Hematopoietic multipotent progenitor cell (in vitro differentiated cells): Measurements from ENCODE around the gene SEC61B. TPM values are rescaled to one million over a fixed set of nuclear protein-coding genes. Genes with fewer than 3 reads are reported as not detected.
"Not testable (repeated sequence)": the region's sequence is repeated elsewhere in the genome, so short reads cannot be mapped to it uniquely, and the experiment has no call there.

Experiments
- DNase-seq, 3 donors: peaks; one replicate each; pipeline ENCODE4 v3.0.0-alpha.2; 2011 to 2015; ENCODE audit warnings: low read depth in 2 of 3, low spot score in 2 of 3
- total RNA-seq: library from RNA; depleted of rRNA; stranded (reverse); fragments of >200 nt; gene quantifications from one replicate; pipeline ENCODE4 v1.2.3, GENCODE V29; 2012

SEC61B gene
- total RNA-seq, 1 donor, result 88.1 TPM

DNA sequence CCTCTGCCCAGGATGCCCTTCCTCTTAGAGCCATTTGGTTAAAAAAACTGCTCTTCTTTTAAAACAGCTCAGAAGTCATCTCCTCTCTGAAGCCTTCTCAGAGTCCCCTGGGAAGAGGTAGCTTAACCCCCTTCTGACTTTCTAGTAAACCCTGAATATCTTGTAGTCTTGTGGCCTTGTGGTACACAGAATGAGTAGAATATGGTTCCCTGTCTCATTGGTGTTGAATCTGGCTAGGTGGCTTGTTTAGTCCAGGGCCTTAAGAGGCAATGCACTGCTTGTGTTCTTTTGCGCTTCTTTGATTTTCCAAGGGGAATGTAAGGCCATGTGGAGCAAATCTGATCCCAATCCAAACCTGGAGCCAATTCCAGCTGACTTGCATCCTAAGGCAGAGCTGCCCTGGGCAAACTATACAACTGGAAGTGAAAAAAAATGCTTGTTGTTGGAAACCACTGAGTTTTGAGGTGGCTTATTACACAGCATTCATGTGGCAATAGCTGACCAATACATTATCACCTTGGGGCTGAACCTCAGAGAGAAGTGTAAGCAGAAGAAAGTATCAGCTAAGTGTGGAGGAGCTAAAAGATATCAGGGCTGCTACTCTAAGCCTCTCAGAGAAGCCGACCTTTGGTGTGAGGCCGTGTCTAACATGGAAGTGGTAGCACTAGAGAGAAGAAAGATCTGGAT, 31.3 kb upstream of the SEC61B start:
- no peak for DNase-seq

DNA sequence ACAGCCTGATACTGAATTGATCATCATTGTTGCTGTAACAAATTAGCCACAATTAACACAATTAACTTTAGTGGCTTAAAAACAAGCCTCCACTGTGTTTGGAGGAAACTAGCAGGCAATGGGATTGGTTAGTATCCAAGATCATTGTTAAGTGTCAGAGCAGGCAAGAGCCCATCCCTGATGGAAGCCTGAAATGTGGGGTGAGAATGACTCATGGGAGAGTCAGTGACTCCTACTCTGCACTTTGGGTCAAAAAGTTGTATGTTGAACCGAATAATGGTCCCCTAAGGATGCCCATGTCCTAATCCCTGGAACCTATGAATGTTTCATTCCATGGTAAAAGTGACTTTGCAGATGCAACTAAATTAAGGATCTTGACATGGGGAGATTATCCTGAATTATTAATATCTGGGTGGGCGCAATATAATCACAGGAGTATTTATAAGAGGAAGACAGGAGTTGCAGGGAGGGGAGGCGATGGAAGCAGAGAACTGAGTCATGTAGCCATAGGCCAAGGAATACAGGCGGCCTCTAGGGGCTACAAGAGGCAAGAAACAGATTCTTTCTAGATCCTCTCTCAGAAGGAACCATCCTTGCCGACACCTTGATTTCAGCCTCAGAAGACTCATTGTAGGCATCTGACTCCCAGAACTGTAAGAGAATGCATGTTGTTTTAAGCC, 29.2 kb upstream of the SEC61B start:
- peak in 1 of 3 donors; percentile 16 for DNase-seq

DNA sequence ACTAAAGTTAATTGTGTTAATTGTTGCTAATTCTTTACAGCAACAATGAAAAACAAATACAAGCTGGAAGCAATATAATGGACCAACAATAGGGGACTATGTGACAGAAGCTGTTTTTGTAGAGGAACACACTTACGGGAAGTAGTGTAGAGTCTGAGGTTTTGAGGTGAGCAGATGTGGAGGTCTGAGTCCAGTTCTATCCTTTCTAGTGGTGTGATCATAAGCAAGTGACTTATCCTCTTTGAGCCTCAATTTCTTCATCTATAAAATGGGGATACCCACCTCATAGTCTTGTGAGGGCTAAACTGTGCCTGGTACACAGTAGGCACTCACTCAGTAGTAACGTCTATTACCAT, 28.6 kb upstream of the SEC61B start:
- DNase-seq, result peak in 1 of 3 donors; percentile 21

DNA sequence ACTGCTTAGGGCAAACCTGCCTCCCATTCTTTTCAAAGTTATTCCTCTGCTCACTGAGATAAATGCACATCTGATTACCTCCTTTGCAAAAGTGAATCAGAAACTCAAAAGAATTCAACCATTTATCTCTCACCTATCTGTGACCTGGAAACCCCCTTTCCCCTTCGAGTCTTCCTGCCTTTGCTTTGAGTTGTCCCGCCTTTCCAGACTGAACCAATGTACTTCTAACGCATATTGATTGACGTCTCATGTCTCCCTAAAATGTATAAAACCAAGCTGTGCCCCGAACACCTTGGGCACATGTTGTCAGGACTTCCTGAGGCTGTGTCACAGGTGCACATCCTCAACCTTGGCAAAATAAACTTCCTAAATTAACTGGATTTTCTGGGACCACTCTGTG, 25.6 kb upstream of the SEC61B start:
- DNase-seq, result not testable (repeated sequence)

DNA sequence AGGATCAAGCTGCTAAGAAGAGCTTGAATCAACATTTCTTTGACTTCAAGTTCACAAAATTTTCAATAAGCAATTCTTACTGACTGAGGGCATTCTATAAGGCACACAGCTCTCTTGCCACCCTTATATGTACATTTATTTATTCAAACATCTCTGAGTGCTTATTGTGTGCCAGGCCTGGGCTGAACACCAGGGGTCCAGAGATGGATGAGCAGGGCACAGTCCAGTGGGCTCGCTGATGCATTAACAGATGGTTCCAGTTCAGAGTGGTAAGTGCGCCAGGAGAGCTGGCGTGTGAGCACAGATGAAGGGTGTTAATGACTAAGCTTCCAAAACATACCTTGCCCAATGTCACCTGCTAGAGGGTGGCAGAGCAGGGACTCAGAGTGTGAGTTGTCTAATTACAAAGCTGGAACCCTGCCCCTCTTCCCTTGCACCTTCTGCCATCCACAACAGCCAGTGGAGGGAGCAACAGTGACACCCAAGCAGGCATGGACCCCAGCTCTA, 24.9 kb upstream of the SEC61B start:
- DNase-seq, result no peak

DNA sequence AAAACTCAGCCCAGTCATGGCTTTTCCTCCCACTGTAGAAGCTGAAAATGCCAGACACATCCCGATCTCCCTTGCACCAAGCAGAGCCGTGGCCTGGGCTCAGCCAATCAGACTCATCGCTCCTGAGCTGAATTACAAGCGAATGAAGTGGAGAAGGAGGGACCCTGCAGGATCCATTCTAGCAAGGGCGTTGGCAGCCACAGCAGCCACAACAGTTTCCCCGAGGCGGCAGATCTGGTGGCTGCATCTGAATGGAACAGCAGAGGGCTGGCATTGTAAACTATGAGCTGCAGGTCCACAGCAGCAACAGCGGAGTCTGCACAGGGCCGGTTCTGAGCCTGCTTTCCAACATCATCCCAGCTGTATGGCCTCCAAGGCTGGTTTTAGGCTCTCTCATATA, 24.1 kb upstream of the SEC61B start:
- DNase-seq, result no peak

DNA sequence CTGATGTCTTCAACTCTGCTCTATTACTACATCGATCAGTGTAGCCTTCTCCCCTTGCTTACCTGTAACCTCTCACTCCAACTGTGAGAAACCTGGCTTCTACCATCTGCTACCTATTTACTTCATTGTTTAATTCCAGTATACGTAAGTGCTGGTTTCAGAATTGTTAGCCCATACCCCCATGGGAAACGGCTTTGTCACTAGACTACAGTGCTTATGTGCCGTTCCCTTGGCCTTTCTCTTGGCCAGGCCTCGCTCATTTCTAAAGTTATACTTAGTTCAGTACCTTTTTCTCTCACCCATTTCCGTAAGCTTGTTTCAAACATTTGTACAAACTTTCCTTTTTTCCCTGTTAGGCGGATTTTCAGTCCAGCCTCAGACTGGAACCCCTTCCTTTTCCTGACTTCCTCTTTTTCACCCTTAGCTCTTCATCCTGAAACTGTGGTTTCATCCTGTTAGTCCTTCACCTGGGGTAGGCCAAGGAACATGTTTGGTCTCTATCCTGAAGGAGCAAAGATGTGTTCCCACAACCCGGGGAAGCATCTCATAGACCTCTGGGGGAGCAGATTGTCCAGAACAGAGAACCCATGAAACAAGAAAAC, 22.0 kb upstream of the SEC61B start:
- no peak for DNase-seq

DNA sequence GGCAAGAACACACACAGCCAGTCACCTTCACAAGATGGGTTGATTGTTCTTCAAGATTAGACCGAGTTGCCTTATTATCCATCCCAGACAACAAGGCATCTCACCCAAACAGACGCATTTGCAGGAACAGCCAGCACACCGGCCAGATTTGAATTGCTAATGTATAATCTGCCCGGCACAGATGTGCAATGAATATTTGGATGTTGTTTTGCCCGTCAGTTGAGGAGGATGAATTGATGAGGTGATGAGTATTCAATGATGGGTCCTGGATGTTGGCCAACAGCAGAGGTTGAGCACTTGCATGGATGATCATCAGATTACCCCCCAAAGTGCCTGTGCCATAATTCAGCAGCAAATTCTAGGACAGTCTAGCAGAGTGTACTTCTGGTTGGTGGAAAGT, 20.5 kb upstream of the SEC61B start:
- DNase-seq, result no peak

DNA sequence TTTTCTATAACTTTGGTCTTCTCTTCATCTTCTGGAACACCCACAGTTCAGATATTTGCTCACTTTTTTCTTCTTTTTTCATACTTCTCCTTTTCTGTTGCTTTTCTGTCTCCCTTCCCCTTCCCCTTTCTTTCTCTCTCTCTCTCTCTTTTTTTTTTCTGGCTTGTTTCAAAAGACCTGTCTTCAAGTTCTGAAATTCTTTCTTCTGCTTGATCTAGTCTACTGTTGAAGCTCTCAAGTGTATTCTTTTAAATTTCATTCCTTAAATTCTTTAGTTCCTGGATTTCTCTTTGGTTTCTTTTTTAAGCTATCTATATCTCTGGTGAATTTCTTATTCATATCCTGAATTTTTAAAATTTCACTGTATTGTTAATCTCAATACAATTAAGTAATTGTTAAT, 11.5 kb upstream of the SEC61B start:
- DNase-seq, result no peak

DNA sequence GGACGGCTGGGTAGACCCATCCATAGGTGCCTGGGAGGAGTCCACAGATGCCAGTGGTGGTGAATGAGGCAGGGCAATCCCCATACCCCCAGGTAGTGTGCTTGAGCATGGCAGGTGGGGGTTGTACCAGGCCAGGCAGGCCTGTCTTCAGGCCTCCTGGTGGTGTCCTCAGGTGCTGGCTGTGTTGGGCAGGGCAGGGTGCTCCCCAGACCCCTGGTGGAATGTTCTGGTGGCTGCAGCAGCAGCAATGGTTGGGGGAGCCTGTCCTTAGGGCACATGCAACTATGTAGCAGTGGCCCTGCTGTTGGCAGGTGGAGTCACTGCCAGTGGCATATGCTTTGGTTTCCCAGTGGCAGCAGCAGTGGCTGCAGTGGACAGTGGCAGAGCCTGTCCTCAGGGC, 10.3 kb upstream of the SEC61B start:
- DNase-seq, result no peak

DNA sequence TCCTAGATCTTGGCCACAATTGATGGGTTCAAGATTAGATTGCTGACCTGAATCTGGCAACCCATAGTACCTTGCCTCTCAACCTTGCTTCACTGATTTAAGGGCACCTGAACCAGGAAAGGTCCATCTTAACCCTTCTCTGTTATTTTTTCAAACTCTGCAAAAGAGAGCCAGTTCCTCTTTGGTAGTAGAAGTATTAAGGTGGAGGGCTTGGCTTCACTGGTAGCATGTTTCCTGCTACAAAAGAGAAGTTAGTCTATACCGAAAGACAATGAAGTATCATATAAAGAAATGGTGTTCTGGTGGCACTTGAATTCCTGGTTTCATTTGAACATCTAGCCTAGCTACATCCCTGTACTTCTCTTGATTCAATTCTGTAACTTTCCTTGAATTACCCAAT, 8.9 kb upstream of the SEC61B start:
- DNase-seq, result peak in 1 of 3 donors; percentile 46

DNA sequence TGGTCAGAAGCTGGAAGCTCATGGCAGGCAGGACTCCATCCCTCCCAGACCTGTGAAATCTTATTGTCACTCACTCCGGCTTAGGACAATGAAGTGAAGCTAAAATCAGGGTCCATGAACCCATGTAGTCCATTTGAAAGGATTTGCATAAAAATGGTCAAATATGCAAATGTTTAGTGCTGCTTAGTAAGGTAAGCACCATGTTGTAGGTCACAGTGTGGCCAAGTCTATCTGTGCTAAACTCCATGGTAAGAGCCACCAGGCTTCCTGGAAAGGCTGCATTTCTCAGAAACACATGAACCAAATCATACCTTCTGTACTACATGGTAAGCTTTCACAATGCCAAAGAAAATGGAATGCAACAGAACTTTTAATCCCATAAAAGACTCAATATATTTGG, 6.0 kb upstream of the SEC61B start:
- no peak for DNase-seq

DNA sequence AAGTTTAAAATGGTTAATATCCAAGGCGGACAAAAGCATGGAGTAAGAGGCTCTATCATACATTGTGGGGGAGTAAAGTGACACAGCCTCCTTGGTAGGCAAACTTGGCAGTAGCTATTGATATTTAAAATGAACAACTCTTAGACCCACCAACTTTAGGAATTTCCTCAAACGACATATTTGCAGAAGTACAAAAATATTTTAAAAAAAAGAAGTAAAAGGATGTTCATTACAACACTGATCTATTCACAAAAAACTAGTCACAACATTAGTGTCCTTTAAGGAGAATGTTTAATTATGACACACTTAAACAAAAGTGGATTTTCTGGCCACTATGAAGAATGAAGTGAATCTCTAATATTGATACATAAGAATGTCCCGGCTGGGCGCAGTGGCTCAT, 2.1 kb upstream of the SEC61B start:
- no peak for DNase-seq

DNA sequence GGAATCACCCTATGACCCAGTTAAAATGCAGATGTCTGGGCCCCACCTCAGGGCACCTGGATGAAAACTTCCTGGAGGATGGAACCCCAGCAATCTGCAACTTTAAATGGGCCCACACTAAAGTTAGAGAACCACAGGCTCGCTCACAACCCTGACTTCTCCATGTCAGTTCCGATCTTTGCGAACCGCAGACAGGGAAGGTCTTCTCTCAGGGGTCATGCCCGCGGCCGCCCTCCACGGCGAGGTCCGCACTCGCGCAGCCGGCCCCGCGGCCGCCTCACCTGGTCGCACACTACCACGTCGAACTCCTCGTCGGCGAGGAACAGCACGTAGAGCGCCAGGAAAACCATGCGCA, 839 bp upstream of the SEC61B start:
- no peak for DNase-seq

DNA sequence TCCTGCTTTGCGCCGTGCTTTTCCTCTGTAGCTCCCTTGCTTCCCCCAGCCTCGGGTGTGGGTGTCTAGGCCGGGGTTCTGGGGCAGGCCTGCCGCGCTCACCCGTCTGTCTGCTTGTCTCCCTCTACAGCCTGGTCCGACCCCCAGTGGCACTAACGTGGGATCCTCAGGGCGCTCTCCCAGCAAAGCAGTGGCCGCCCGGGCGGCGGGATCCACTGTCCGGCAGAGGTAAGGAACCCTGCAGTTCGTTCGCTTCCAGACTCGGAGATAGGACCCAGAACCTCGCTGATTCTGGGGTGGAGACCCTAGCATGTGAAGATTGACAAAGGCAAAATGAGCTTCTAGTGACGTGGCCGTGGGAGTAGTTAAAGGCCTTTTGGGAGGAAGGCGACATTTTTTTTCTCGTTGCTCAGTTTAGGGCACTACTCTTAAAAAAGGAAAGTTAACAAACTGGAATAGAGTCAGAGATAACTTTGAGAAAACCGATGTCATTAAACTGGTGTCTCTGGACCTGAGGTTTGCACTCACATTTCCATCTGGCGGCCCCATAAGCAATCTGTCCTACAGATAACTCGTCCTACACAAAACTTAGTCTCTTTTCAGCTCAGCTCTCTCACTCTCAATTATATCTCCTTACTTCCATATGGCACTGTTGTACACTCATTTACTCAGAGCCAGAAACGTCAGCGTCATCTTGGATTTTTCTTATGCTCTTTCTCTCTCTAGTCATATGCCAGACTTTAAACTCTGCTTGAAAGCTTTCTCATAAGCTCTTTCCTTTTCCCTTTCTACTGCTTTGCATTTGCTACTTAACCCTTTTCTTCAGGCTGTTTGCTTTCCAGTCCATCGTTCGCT, 561 bp downstream of the SEC61B start:
- DNase-seq, result peak in 1 of 3 donors; percentile 57

DNA sequence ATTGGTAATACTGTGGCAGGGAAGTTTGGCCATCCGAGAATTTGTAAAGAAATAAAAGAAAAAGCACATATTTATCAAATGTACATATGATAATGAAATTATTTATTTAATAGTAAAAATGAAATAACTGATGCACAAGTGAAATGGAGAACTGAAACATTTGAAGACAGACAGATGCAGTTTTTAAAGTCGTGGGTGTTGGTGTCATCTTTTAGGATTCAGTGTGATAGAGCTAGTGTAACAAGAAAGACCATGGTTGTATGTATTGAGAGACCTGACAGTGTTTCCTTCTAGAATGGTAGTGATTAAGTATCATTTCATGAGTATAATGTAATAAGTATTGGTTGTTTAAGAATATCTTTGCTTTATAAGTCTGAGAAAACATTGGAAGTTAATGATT, 2.4 kb downstream of the SEC61B start:
- DNase-seq, result no peak

DNA sequence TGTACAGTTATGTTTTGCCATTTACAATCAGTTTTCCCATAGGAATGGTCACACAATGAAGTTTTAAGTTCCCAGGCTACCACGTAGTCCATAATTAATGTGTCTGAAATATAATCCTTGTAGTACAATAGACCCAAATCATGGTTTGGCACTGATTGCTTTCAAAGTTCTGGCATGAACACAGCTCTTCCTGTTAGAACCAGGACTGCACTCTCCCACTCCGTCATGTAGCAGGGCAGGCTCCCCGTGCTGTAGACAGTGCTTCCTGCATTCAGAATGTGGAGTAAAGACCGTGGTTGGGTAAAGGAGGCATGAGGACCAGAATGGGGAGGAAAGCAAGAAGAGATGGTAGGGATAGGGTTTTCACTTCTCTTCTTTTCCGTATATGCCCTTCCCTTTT, 4.0 kb downstream of the SEC61B start:
- DNase-seq, result no peak

DNA sequence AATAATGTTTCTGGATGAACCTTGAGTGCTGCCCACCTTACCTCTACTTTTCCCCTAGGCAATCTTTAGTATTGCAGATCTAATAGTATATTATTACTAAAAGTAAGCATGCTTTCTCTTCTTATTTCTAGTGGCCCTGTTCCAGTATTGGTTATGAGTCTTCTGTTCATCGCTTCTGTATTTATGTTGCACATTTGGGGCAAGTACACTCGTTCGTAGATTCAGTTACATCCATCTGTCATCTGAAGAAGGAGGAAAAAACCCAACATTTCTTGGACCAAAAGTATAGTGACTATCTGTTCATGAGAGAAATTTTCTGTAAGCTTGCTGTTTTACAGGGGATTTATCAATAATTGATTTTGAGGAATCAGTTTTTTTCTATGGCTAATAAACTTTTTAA, 8.1 kb downstream of the SEC61B start:
- no peak for DNase-seq

DNA sequence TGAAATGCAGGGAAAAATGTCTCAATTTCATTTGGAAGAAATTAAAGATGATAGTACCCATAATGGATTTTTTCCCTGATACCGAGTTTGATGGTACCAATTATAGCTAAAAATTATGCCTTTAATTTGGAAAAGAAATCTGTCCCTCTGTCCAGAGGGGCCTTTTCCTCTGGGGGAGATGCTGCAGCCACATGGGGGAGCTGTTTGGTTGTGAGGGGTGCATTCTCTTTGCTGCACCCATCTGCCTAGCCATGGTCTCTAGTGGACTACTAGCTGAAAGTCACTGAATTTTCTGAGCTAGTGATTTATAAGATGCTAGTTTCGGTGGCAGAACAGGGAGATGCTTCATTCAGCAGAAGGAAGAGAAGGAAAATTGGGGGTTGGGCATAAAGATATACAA, 9.6 kb downstream of the SEC61B start:
- peak in 1 of 3 donors; percentile 66 for DNase-seq

DNA sequence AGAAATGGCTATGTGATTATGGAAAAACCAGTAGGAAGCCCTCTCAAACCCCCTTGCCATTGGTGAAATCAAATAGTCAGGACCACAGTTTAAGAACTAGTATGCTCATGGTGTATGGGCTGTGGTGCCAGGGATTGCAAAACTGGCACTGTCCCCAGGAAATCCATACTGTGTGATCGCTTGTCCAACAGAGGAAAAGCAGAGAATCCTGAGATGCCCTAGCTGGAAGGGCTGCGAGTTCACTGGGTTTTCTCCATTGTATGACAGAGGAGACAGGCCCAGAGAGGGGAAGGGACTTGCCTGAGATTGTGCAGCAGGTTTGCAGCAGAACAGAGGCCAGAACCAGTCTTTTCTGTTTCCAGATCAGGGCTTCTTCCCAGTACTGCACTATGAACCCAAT, 12.5 kb downstream of the SEC61B start:
- DNase-seq, result no peak

DNA sequence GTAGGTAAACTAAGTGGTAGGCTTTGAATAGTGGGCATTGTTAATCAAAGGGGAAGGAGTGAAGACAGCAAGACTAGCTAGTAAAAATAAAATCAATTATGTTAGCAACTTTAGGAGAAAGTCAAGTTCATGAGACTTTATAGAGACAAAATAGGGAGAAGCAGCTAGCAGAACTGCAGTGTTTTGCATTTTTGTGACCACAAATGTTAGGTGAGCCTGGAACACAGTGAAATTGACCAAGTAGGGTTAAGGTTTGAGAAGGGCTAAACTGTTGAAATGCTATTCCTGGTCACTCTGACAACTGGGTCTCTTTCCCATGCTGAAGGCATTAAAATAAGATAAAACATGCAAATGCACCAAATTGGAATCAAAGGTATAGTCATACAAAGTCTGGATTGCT, 13.0 kb downstream of the SEC61B start:
- no peak for DNase-seq
